ENCODE measurements around the gene RAPSN.

RAPSN gene

GRCh38 chr11:47406896-47407745, 41.8 kb downstream of the RAPSN start:
- DNase-seq, result no peak

GRCh38 chr11:47403571-47403970, 45.4 kb downstream of the RAPSN start:
- DNase-seq, result no peak

- DNase-seq, result no peak
These were observed 45.8 kb downstream of the RAPSN start for GRCh38 chr11:47403135-47403534.

GRCh38 chr11:47400768-47401279, 48.1 kb downstream of the RAPSN start:
- DNase-seq, result no peak

- DNase-seq, result peak in 1 of 2 experiments; percentile 29
These were observed 48.8 kb downstream of the RAPSN start for GRCh38 chr11:47399860-47400767.

GRCh38 chr11:47398551-47398950, 50.4 kb downstream of the RAPSN start:
- no peak for DNase-seq

GRCh38 chr11:47398011-47398410, 50.9 kb downstream of the RAPSN start:
- no peak for DNase-seq

GRCh38 chr11:47396049-47396320, 53.0 kb downstream of the RAPSN start:
- DNase-seq, result no peak

- no peak for DNase-seq
These were observed 53.5 kb downstream of the RAPSN start for GRCh38 chr11:47395223-47396048.

GRCh38 chr11:47394322-47395222, 54.4 kb downstream of the RAPSN start:
- peak; percentile 58 to 69 for DNase-seq

GRCh38 chr11:47394050-47394321, 55.0 kb downstream of the RAPSN start:
- DNase-seq, result no peak

- DNase-seq, result no peak
These were observed 55.5 kb downstream of the RAPSN start for GRCh38 chr11:47393163-47394049.

- DNase-seq, result no peak
These were observed 56.3 kb downstream of the RAPSN start for GRCh38 chr11:47392546-47393162.

- no peak for DNase-seq
These were observed 57.1 kb downstream of the RAPSN start for GRCh38 chr11:47391711-47392432.

GRCh38 chr11:47391077-47391583, 57.8 kb downstream of the RAPSN start:
- DNase-seq, result no peak

- DNase-seq, result no peak
These were observed 58.5 kb downstream of the RAPSN start for GRCh38 chr11:47390422-47390760.

GRCh38 chr11:47389577-47390421, 59.1 kb downstream of the RAPSN start:
- DNase-seq, result no peak

- no peak for DNase-seq
These were observed 60.0 kb downstream of the RAPSN start for GRCh38 chr11:47388697-47389576.

Data from activated CD4-positive, alpha-beta T cell treated with anti-CD3 and anti-CD28 coated beads, Interleukin-2, amount 50 U/mL, for 48 hours (primary cell).